ENCODE results near the gene PACSIN2.

The PACSIN2 gene

DNA sequence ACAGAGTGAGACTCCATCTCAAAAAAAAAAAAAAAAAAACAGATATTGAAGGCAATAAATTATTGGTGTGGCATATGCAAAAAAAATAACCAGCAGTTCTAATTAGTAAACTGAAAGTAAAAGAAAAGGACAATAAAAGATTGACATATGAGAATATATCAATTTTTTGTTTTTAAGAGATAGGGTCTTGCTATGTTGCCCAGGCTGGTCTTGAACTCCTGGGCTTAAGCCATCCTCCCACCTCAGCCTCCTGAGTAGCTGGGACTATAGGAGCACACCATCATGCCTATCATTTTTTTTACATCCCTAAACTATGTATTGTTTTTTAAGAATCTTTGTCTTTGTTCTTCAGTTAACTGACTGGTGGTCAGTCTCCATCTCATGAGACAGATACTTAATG lies 31.5 kb downstream of the PACSIN2 start:
- Histone ChIP-seq H3K27me3 (ENCODE audit: low read length) (no peaks in the 10 kb centered on the region), H2AFZ (ENCODE audit: low read depth, low read length, severe bottlenecking) (no peak overlapping the region), H3F3A (ENCODE audit: insufficient read depth) (no peaks in the 10 kb centered on the region), H3K79me2 (ENCODE audit: insufficient read depth, low read length) (peaks cover 18% of the 10 kb centered on the region), H3K4me3 (ENCODE audit: insufficient read depth, low read length, poor library complexity, severe bottlenecking) (no peak overlapping the region), H3K36me3 (ENCODE audit: low read length) (no peaks in the 10 kb centered on the region), H3K4me2 (ENCODE audit: low read depth, low read length, poor library complexity, severe bottlenecking) (no peak overlapping the region), H4K20me1 (ENCODE audit: low read depth, low read length) (peaks cover 8% of the 10 kb centered on the region; the same call in 1 of the 2 replicates), H3K9me2 (replicated peaks; ENCODE audit: insufficient read depth, low read length) (no peaks in the 10 kb centered on the region), H3K27ac (ENCODE audit: low read depth, low read length) (no peak overlapping the region), H3K9ac (ENCODE audit: low read length) (no peak overlapping the region), H3K9me3 (ENCODE audit: insufficient read depth, low read length) (no peaks in the 10 kb centered on the region)
- TF ChIP-seq, protein P1, sequence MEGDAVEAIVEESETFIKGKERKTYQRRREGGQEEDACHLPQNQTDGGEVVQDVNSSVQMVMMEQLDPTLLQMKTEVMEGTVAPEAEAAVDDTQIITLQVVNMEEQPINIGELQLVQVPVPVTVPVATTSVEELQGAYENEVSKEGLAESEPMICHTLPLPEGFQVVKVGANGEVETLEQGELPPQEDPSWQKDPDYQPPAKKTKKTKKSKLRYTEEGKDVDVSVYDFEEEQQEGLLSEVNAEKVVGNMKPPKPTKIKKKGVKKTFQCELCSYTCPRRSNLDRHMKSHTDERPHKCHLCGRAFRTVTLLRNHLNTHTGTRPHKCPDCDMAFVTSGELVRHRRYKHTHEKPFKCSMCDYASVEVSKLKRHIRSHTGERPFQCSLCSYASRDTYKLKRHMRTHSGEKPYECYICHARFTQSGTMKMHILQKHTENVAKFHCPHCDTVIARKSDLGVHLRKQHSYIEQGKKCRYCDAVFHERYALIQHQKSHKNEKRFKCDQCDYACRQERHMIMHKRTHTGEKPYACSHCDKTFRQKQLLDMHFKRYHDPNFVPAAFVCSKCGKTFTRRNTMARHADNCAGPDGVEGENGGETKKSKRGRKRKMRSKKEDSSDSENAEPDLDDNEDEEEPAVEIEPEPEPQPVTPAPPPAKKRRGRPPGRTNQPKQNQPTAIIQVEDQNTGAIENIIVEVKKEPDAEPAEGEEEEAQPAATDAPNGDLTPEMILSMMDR (IDR thresholded peaks at IDR 0.05; ENCODE audit: insufficient read depth, low read length, poor library complexity, severe bottlenecking) = no peak
- no peak for TF ChIP-seq EZH2phosphoT487 (conservative IDR thresholded peaks at IDR 0.05; ENCODE audit: low read length)

DNA sequence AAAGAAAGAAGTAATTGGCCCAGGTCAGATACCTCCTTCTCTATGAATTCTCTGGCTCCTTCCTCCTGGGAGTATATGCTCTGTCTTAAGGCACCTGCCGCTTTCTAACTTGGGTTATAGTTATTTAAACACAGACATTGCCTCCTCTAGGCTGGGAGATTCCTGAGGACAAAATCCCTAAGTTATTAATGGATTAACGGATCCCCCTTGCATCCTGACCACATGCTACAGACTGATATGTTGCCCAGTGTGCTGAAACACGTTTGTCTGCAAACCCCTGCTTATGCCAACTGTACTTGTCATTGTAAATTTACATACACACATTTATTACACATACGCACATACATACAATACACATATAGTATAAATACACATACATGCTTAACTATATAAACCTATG lies 35.3 kb downstream of the PACSIN2 start:
- H2AFZ ChIP-seq (ENCODE audit: low read depth, low read length, severe bottlenecking) = no peak overlapping the region
- H3K27ac ChIP-seq (ENCODE audit: low read depth, low read length) = no peak overlapping the region
- TF ChIP-seq, protein P1 (IDR thresholded peaks at IDR 0.05; ENCODE audit: insufficient read depth, low read length, poor library complexity, severe bottlenecking) = no peak
- TF ChIP-seq EZH2phosphoT487 (conservative IDR thresholded peaks at IDR 0.05; ENCODE audit: low read length) = no peak
- no peak overlapping the region for H3K4me3 ChIP-seq (ENCODE audit: insufficient read depth, low read length, poor library complexity, severe bottlenecking)
- no peak overlapping the region for H3K4me2 ChIP-seq (ENCODE audit: low read depth, low read length, poor library complexity, severe bottlenecking)
- H3K9ac ChIP-seq (ENCODE audit: low read length) = no peak overlapping the region
- no peaks in the 10 kb centered on the region for H3K27me3 ChIP-seq (ENCODE audit: low read length)
- H3K9me2 ChIP-seq (replicated peaks; ENCODE audit: insufficient read depth, low read length) = no peaks in the 10 kb centered on the region
- H4K20me1 ChIP-seq (ENCODE audit: low read depth, low read length) = 0 out of 2 replicates have a peak, but pooled peaks cover 14% of the 10 kb centered on the region
- H3K9me3 ChIP-seq (ENCODE audit: insufficient read depth, low read length) = no peaks in the 10 kb centered on the region
- no peaks in the 10 kb centered on the region for H3F3A ChIP-seq (ENCODE audit: insufficient read depth)
- peaks cover 26% of the 10 kb centered on the region; the same call in 1 of the 2 replicates for H3K79me2 ChIP-seq (ENCODE audit: insufficient read depth, low read length)
- H3K36me3 ChIP-seq (ENCODE audit: low read length) = no peaks in the 10 kb centered on the region

DNA sequence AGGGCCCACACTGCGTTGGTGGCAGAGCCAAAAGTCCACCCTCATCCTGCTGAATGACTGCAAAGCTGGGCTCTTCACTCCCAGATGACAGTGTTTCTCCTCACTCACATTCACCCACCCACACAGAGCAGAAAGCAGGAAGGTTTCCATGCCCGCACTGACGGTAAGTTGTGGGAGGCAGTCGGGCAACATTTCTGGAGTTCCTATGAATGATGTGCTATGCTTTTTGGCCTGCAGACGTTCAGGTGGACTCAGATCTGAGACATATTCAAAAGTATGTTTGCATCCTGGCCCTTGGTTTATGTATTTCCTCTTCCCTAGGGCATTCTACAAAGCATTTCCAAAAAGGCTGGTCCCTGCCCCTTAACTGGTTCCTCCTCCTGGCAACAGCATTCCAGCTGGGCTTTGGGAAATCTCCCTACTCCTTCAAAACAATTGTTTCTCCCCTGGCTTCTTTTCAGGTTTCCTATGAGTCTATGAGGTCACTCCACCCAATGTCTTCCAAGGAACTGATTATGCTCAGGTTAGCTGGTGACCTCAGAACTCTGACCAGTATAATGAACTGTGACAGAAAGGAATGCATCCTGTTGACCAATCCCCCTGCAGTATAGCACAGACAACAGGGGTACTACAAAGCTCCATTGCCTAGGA lies 36.4 kb downstream of the PACSIN2 start:
- Histone ChIP-seq H3K27me3 (ENCODE audit: low read length) (no peaks in the 10 kb centered on the region), H3K9me2 (replicated peaks; ENCODE audit: insufficient read depth, low read length) (no peaks in the 10 kb centered on the region), H3K4me3 (ENCODE audit: insufficient read depth, low read length, poor library complexity, severe bottlenecking) (no peak overlapping the region), H3K9ac (ENCODE audit: low read length) (no peak overlapping the region), H3K4me2 (ENCODE audit: low read depth, low read length, poor library complexity, severe bottlenecking) (no peak overlapping the region), H2AFZ (ENCODE audit: low read depth, low read length, severe bottlenecking) (no peak overlapping the region), H3K9me3 (ENCODE audit: insufficient read depth, low read length) (no peaks in the 10 kb centered on the region), H3K27ac (ENCODE audit: low read depth, low read length) (no peak overlapping the region), H4K20me1 (ENCODE audit: low read depth, low read length) (0 out of 2 replicates have a peak, but pooled peaks cover 14% of the 10 kb centered on the region), H3K36me3 (ENCODE audit: low read length) (no peaks in the 10 kb centered on the region), H3F3A (ENCODE audit: insufficient read depth) (no peaks in the 10 kb centered on the region), H3K79me2 (ENCODE audit: insufficient read depth, low read length) (peaks cover 28% of the 10 kb centered on the region)
- TF ChIP-seq, protein P1 (IDR thresholded peaks at IDR 0.05; ENCODE audit: insufficient read depth, low read length, poor library complexity, severe bottlenecking) = no peak
- no peak for TF ChIP-seq EZH2phosphoT487 (conservative IDR thresholded peaks at IDR 0.05; ENCODE audit: low read length)
